GM21390 (cell line): Measurements from ENCODE around the gene MMP24.
"Not testable (repeated sequence)": the region's sequence is repeated elsewhere in the genome, so short reads cannot be mapped to it uniquely, and the experiment has no call there.

Experiments
- ATAC-seq: cut with Tn5 transposase; IDR thresholded peaks from one replicate; pipeline ENCODE4 v1.9.1; 2021; ENCODE audit not compliant: unreplicated experiment

MMP24 gene

GRCh38 chr20:35226126-35226883 is at the start of gene MMP24:
TSS of gene MMP24 (plus strand) at chr20:35226690. CDS start at chr20:35226739, 49 bp downstream.
- no peak for ATAC-seq

GRCh38 chr20:35179292-35180212 is 46.9 kb upstream of the MMP24 start:
- ATAC-seq = no peak

- ATAC-seq = no peak
Measured at GRCh38 chr20:35180266-35180665, 46.2 kb upstream of the MMP24 start.

- no peak for ATAC-seq
Measured at GRCh38 chr20:35181731-35182130, 44.8 kb upstream of the MMP24 start.

- not testable (repeated sequence) for ATAC-seq
Measured at GRCh38 chr20:35186691-35187289, 39.7 kb upstream of the MMP24 start.

- ATAC-seq = no peak
Measured at GRCh38 chr20:35187584-35188190, 38.8 kb upstream of the MMP24 start.

GRCh38 chr20:35189223-35189622 is 37.3 kb upstream of the MMP24 start:
- ATAC-seq = not testable (repeated sequence)

GRCh38 chr20:35190556-35190955 is 35.9 kb upstream of the MMP24 start:
- ATAC-seq = no peak

GRCh38 chr20:35191419-35192117 is 34.9 kb upstream of the MMP24 start:
- no peak for ATAC-seq

GRCh38 chr20:35192118-35192872 is 34.2 kb upstream of the MMP24 start:
- ATAC-seq = no peak

- not testable (repeated sequence) for ATAC-seq
Measured at GRCh38 chr20:35193031-35193791, 33.3 kb upstream of the MMP24 start.

- ATAC-seq = no peak
Measured at GRCh38 chr20:35196313-35196712, 30.2 kb upstream of the MMP24 start.

GRCh38 chr20:35199740-35200139 is 26.8 kb upstream of the MMP24 start:
- ATAC-seq = no peak

GRCh38 chr20:35200267-35200666 is 26.2 kb upstream of the MMP24 start:
- no peak for ATAC-seq

- ATAC-seq = not testable (repeated sequence)
Measured at GRCh38 chr20:35201467-35201866, 25.0 kb upstream of the MMP24 start.

GRCh38 chr20:35206802-35207201 is 19.7 kb upstream of the MMP24 start:
- no peak for ATAC-seq

GRCh38 chr20:35207950-35208611 is 18.4 kb upstream of the MMP24 start:
- ATAC-seq = no peak
